Cerebellar cortex (tissue), 1 donor: Measurements from ENCODE around the gene CREB3L1.

Experiments
- DNase-seq: peaks from one replicate; pipeline ENCODE4 v3.0.0-alpha.2; 2015; ENCODE audit warnings: low spot score

Gene CREB3L1

DNA sequence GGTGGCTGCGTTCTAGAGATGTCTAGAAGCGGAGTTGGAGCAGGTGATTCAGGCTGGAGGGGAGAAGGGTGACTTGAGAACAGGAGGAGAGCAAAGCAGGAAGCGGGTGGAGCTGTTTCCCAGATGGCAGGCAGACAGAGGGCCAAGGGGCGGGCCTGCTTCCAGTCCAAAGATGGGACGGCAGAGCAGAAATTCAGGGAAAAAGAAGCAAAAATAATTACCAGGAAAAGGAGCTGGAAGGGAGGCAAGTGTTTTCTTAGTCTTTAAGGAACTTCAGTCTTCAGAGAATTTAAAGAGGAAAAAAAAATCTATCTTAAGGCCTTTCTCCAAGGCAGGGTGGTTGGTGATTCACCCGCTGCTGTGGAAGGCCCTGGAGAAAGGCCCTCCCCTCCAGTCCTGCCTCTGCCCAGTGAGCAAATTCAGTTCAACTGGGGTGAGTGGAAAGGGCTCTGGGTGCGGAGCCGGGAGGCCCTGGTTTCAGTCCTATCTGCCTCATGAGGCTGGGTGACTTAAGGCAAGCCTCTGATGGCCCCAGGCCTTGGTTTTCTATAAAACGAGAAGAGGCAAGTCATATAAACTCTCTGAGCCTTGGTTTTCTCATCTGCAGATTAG is 4.5 kb upstream of the CREB3L1 start:
- no peak for DNase-seq

DNA sequence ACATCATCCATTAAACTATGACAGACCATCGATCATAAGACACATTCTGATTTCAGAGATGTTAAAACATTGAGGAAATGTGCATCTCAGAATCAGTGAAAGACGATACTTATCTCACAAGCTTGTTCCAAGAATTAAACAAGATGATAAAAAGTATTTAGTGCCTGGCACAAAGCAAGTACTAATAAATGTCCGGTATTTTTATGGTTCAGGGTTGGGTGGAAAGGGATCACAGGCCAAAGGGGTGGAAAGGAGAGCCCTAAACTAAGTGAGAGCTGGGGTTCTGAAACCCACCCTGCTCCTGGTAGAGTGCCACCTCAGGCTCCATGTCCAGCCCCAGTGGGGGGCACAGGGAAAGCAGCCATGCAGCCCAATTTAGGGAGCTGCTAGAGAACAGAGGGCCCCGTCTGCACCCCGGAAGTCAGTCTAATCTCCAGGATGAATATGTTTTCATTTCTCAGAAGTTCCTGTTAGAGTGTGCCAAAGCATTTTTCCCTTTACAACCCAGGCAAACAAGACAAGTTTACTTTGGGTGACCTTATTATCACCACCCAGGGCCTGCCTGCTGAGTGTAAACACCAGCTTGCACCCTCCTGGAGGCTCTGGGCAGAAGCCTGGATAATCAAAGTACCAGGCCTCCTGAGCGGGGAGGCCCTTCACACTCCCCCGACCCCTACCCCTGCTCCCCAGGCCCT is 3.8 kb upstream of the CREB3L1 start:
- no peak for DNase-seq

GRCh38 chr11:46275964-46276641 is 1.4 kb upstream of the CREB3L1 start:
- no peak for DNase-seq

- DNase-seq = peak; percentile 68
These were observed 195 bp upstream of the CREB3L1 start for GRCh38 chr11:46277313-46277621.

DNA sequence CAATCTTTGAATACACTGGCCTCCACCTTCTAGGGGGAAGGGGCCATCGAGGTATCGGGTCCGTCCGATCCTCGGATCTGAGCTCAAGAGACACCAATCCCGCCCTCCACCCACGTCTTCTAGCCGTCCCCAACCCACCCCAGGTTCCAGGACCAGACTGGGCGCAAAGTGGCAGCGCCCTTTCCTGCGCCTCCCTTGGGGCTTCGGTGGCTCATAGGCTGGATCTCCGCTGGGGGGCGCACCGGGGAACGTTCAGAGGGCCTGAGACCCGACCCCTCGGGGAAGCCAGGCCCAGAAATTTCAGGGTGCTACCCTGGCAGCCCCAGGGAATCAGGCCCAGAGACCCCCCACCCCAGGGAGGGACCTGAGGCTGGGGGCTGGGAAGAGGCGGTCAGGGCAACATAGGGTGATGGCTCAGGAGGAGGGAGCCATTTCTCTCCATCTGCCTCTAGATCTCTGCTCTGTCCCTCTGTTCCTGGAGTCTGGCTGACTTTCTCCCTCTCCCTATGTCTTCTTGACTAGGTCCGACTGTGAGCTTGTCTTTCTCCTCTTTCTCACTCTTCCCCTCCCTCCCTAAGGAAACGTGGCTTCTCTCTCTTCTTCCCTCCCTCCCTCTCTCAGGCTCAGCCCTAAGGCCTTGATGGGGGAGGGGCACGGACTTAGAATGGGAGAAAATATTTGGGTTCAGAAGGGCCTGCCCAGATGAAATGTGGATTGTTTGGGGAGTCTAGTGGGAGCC is 1.1 kb downstream of the CREB3L1 start:
- peak; percentile 51 for DNase-seq

- DNase-seq = peak; percentile 64
These were observed 2.0 kb downstream of the CREB3L1 start for GRCh38 chr11:46279126-46280099.

- no peak for DNase-seq
These were observed 3.2 kb downstream of the CREB3L1 start for GRCh38 chr11:46280706-46281105.

- DNase-seq = no peak
These were observed 3.9 kb downstream of the CREB3L1 start for GRCh38 chr11:46281371-46281831.

DNA sequence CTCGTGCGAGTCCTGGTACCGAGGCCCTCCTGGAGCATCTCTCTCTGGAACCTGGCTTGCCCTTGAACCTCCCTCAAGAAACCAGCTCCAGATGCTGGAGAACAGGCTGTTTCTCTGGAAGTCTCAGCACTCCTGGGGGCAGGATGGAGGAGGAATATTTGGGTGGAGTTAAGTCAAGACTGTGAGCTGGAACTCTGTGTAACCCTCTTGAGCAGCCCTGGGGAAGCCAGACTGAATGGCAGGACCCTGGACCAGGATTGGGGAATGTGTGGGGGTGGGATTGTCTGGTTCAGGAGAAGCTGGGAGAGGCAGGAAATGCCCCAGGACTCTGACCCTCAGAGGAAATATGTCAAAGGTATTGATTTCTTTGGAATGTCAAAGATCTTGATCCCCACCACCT is 7.7 kb downstream of the CREB3L1 start:
- no peak for DNase-seq

DNA sequence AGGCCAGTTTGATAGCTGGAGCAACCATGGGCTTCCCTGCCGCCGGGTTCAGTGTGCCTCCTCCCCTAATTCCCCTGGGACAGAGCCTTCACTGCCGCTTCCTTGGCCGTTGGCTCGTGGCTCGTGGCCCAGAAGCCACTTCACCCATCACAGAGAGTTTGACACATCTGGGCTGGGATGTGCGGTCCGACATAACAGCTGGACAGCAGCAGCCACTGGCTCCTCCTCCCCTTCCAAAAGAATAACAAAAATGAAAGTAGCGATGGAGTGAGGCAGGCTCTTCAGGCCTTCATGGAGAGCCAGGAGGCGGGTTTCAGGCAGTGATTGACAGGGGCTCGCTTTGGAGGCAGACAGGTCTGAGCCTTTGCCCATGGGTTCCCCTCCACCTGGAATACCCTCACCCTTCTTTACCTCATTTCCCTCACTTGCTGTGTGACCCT is 8.2 kb downstream of the CREB3L1 start:
- DNase-seq = no peak

DNA sequence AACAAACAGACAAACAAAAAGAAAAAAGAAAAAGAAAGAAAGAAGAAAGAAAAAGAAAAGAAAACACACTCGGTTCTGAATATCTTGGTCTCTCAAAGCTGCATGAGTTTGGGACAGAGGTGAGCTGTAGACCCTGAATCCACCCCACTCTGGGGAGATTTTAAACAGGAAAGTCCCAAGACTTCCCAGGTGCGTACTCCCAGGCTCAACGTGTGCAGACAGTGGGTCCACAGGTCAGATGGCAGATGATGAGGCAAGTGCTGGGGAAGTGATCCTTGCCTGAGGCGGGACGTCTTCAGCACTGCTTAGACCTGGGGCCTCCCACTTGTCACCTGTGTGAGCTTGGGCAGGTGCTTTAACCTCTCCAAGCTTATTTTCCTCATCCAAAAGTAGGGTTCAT is 9.3 kb downstream of the CREB3L1 start:
- DNase-seq = no peak

GRCh38 chr11:46288451-46288850 is 11.0 kb downstream of the CREB3L1 start:
- DNase-seq = no peak

- no peak for DNase-seq
These were observed 12.5 kb downstream of the CREB3L1 start for GRCh38 chr11:46290011-46290410.

GRCh38 chr11:46290598-46291309 is 13.3 kb downstream of the CREB3L1 start:
- no peak for DNase-seq

DNA sequence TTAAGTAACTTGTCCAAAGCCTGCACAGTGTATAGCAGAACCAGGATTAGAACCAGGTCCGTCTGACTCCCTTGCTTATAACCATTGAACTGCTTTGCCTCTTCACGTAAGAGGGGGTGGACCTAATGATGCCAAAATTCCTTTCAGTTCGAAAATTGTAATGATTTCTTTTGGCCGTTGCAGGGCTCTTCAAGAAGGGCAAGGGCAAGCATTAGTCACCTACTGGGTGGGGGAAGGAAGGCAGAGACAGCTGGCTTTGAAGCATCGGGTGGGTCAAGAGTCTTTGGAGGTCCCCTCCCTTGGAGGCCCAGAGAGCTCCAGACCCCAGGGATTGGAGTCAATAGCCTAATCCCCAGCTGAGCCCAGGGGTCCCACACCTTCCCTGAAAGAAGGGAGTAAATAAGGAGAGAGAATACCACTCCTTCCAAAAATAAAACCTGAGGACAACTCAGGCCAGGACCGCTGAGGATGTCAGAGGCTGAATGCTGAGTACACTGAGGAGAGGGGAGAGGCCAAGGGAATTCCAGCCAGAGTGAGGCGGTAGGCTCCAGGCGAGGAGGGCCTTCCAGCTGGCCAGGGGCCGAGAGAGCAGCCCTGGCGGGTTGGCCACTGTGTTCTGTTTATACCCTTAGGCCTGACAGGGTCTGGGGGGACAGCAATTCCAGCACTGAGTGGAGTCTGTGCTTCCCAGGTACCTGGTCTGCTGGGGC is 14.1 kb downstream of the CREB3L1 start:
- DNase-seq = no peak

- DNase-seq = no peak
These were observed 15.6 kb downstream of the CREB3L1 start for GRCh38 chr11:46293066-46293465.

DNA sequence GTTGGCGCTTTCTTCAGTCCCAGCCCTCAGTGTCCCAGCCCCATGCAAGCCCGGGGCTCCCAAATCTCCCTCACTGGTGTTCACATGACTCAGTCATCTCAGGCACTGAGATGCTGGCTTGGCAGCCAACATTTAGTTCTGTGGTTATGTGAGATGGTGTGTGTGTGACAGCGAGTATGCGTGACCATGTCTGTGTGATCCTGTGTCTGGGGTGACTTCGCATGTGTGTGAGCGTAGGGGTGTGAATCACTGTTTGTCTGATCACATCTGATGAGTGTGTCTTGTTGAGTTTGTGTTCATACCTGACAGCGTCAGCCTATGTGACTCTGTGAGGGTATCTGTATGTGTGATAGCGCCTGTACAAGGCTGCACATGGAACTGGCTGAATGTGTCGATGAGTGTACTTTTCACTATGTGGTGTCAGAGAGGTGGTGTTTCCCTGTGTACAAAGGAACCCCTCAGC is 16.2 kb downstream of the CREB3L1 start:
- no peak for DNase-seq

DNA sequence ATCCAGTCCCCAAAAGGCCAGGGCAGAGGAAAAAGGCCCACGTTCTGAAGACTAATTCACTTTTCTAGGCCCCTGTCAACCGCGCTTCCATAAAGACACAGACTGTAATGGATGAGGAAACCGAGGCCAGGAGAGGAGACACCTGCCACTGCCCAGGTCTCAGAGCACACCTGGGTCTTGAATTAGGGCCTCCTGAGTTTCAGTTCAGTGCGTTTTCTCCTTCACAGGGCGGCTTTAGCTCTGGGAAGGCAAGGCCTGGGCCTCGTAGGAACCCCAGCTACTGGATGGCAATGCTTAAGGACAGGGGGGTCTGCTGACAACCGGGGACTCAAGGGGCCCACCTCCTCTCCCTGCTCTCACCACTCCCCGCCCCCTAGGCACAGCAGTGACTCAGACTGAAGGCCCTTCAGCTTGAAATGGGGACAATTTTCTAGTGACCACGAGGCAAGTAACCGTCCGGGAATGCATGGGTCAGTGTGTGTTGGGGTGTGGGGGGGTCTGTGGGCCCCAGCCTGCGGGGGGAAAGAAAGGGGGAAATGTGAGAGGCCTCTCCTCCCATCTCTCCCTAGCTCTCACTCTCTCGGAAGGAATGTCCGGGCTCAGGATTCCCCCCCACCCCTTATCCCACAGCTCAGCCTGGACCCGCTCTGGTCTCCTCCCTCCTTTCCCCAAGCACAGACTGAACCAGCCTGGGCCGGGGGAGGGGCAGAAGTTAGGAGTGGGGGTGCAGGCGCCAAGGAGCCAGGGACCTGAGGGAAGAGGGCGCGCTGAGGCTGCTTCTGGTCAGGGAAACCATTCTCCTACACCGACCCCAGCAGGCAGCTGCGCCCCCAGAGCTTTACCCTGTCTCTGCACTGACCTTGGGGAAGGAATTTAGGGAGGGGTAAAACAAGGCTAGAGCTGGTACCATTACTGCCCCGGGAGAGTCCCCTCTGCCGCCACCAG is 17.2 kb downstream of the CREB3L1 start:
- DNase-seq = peak; percentile 72
